ENCODE measurements around the gene UNC5A. TPM values are rescaled to one million over a fixed set of nuclear protein-coding genes. Genes with fewer than 3 reads are reported as not detected.

UNC5A gene
- total RNA-seq, 1 donor = not detected

DNA sequence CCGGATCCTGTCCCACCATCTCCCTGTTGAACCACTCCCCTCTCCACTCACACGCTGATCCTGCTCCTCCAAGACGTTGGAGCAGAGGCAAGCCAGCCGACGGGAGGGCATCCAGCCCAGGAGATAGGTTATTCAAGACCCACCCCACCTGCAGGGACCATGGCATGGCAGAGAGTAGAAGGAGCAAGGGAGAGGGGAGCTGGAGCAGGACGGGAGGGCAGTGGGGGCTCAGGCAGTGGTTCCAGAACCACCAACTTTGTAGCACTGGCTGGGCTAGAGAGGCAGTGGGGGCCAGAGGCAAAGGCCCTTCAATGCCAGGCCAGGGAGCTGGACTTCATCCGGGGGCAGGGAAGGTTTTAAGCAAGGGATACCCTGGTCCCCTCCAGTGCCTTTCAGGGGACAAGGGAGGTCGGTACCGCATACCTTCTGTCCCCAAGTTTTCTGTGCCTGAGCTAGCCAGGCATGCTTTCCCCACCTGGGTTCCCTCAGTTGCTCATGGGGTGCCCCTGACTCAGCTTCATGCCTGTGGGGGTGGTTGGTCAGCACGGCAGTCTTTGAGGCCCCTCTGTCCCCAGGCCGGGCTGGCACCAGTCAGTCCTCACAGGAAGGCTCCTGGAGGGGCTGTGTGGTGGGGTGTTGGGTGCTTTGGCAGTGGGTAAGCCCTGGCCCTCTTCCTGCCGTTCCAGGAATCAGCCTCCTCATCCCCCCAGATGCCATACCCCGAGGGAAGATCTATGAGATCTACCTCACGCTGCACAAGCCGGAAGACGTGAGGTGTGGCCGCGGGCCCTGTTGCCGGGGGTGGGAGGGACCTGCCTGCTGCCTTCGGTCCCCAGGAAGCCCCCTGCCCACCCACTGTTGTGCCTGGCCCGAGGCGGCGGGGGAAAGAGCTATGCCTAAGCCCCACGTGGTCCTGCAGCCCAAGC lies 66.4 kb downstream of the UNC5A start:
- no peak for DNase-seq (ENCODE audit: low read depth in 2 of 3, low spot score in 2 of 3)

- DNase-seq (ENCODE audit: low read depth in 2 of 3, low spot score in 2 of 3) = no peak
These were observed 67.5 kb downstream of the UNC5A start for GRCh38 chr5:176877793-176878331.

GRCh38 chr5:176878463-176878862 lies 68.1 kb downstream of the UNC5A start:
- no peak for DNase-seq (ENCODE audit: low read depth in 2 of 3, low spot score in 2 of 3)

GRCh38 chr5:176878906-176879662 lies 68.7 kb downstream of the UNC5A start:
- no peak for DNase-seq (ENCODE audit: low read depth in 2 of 3, low spot score in 2 of 3)

DNA sequence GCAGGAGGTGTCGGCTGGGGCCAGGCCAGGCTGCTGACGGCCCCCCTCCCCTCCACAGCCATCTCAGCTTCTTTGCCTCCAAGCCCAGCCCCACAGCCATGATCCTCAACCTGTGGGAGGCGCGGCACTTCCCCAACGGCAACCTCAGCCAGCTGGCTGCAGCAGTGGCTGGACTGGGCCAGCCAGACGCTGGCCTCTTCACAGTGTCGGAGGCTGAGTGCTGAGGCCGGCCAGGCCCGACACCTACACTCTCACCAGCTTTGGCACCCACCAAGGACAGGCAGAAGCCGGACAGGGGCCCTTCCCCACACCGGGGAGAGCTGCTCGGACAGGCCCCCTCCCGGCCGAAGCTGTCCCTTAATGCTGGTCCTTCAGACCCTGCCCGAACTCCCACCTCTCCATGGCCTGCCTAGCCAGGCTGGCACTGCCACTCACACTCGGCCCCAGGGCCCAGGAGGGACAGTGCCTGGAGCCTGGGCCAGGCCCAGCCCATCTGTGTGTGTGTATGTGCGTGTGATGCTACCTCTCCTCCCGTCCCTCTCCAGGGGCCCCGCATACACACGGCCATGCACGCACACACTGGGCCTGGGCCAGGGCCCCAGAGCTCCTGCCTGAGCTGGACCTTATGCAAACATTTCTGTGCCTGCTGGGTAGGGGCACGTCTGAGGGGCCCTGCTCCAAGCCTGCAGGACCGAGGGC lies 69.5 kb downstream of the UNC5A start:
- no peak for DNase-seq (ENCODE audit: low read depth in 2 of 3, low spot score in 2 of 3)

GRCh38 chr5:176880366-176881020 lies 70.1 kb downstream of the UNC5A start:
- DNase-seq (ENCODE audit: low read depth in 2 of 3, low spot score in 2 of 3) = no peak

- DNase-seq (ENCODE audit: low read depth in 2 of 3, low spot score in 2 of 3) = no peak
These were observed 70.8 kb downstream of the UNC5A start for GRCh38 chr5:176881021-176881749.

DNA sequence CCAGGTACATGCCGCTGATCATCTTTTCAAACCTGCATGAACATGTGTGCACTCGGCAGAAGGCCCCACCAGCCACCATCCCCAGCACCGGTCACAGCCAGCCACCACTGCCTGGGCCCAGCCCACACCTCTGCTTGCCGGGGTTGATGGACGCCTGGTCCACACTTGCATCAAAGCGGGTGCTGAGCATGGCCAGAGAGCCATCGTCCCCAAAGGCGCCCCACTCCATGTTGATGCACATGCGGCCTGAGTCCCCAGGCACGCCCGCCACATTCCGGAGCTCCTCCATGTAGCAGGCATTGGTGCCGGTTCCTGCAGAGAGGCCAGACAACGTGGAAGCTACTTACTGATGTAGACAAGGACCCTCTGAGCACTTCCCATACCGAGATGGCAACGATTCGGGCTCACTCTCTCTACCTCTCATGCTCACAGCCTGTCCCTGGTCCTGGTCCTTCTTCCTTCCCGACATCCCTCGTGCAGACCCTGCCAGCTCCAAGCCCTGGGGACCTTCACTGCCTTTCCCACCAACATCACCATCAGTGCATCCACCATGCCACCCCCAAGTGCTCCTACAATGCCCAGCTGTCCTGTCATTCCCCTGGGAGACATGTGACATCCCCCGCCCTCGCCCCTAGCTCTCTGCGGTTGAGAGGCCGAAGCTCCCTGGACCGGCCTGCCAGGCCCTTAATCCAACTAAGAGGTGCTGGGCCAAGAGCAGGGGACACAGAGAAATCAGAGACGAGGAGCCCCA lies 71.6 kb downstream of the UNC5A start:
- no peak for DNase-seq (ENCODE audit: low read depth in 2 of 3, low spot score in 2 of 3)

GRCh38 chr5:176882567-176882903 lies 72.2 kb downstream of the UNC5A start:
- no peak for DNase-seq (ENCODE audit: low read depth in 2 of 3, low spot score in 2 of 3)

DNA sequence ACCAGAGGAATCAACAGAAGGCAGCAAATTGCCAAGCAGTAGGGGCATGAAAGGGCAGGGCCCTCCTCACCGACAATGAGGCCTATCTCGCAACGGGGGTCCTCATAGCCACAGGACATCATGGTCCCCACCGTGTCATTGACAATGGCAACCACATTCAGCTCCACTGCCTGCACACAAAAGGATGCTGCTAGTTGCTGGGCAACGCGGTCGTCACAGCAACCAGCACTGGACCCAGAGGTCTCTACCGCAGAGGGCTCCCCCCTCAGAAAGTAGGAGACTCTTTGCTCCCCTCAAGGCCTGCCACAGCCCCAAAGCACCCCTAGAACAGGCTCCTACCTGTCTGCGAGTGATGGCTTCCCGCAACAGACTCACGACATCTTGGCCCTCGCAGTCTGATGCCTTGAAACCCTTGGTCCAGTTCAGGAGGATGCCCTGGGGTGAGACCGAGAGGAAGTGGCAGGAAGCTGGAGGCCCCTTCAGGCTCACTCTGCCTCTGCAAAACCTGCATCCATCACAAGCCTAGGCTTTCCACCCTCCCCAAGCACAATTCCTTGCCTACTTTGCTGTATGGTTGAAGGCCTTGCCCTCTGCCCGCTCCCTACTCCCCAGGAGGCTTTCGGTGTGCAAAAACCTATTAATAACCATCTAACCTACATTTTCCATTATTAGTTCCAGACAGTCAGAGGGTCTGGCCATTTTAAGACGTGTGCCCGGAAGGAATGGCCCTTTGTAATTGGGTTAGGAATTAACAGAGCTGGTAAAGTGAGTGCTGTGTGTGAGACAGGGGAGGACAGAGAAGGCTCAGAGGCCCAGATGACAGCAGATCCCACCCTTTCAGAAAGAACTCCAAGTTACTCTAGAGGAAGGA lies 73.6 kb downstream of the UNC5A start:
- no peak for DNase-seq (ENCODE audit: low read depth in 2 of 3, low spot score in 2 of 3)

GRCh38 chr5:176884571-176884890 lies 74.2 kb downstream of the UNC5A start:
- DNase-seq (ENCODE audit: low read depth in 2 of 3, low spot score in 2 of 3) = no peak

- DNase-seq (ENCODE audit: low read depth in 2 of 3, low spot score in 2 of 3) = no peak
These were observed 76.2 kb downstream of the UNC5A start for GRCh38 chr5:176886336-176887251.

DNA sequence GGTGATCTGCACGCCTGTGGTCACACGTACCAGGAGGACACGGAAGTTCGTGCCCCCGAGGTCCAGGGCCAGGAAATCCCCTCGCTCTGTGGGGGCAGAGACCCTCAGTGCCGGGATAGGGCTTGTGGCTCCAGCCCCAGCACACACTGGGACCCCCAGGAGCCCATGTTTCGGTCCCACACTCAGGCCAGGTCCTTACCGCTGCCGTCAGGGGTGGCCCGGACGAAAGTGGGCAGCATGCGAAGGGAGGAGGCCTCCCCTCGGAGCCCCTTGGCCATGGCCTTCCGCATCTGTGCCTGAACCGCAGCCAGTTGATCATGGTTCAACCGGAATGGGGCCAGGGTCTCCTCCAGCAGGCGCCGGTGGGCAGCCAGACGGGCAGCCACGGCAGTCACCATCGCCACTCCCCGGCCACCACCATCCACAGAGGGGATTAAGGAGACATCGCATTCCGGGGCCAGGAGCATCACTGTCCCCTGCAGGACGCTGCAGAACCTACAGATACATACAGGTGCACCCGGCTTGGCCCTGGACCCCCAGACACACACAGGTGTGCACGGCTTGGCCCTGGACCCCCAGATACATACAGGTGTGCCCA lies 77.0 kb downstream of the UNC5A start:
- no peak for DNase-seq (ENCODE audit: low read depth in 2 of 3, low spot score in 2 of 3)

- DNase-seq (ENCODE audit: low read depth in 2 of 3, low spot score in 2 of 3) = no peak
These were observed 77.9 kb downstream of the UNC5A start for GRCh38 chr5:176888016-176888864.

DNA sequence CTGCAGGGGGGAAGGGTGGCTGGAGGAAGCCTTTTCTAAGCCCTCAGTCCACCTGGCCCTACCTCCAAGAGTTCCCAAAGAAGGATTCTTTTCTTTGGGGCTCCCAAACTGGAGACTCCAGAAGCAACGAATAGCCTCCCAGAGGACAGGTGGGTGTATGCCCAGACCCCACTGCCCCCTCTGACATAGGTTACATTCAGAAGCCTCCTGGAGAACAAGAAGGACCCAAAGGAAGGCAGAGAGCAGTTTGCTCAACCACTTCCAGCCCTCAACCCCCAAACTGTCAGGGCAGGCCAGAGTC lies 78.5 kb downstream of the UNC5A start:
- no peak for DNase-seq (ENCODE audit: low read depth in 2 of 3, low spot score in 2 of 3)

Data from hematopoietic multipotent progenitor cell (in vitro differentiated cells).